ENCODE measurements around the gene NUP93. TPM values are rescaled to one million over a fixed set of nuclear protein-coding genes. Genes with fewer than 3 reads are reported as not detected.

Gene NUP93
- total RNA-seq, 3 donors from 2014 or later = 29.4 to 48.8 (median 32.6) TPM

- Histone ChIP-seq H3K36me3 (no peaks in the 10 kb centered on the region), H3K27me3 (no peaks in the 10 kb centered on the region), H3K9me3 (no peaks in the 10 kb centered on the region), H3K4me3 (no peak overlapping the region), H3K4me1 (no peaks in the 10 kb centered on the region), H3K27ac (no peak overlapping the region)
- TF ChIP-seq POLR2A (IDR thresholded peaks at IDR 0.05) = no peak
- TF ChIP-seq CTCF (IDR thresholded peaks at IDR 0.05) = no peak
- TF ChIP-seq POLR2AphosphoS5 (IDR thresholded peaks at IDR 0.05) = no peak
- intact Hi-C loops (cut with DNase I; ENCODE audit: low total_unique reads) = no loop called here
- DNase-seq (ENCODE audit: low spot score in 2 of 2) = no peak
Observed at GRCh38 chr16:56859636-56860035, 129.7 kb downstream of the NUP93 start.

DNA sequence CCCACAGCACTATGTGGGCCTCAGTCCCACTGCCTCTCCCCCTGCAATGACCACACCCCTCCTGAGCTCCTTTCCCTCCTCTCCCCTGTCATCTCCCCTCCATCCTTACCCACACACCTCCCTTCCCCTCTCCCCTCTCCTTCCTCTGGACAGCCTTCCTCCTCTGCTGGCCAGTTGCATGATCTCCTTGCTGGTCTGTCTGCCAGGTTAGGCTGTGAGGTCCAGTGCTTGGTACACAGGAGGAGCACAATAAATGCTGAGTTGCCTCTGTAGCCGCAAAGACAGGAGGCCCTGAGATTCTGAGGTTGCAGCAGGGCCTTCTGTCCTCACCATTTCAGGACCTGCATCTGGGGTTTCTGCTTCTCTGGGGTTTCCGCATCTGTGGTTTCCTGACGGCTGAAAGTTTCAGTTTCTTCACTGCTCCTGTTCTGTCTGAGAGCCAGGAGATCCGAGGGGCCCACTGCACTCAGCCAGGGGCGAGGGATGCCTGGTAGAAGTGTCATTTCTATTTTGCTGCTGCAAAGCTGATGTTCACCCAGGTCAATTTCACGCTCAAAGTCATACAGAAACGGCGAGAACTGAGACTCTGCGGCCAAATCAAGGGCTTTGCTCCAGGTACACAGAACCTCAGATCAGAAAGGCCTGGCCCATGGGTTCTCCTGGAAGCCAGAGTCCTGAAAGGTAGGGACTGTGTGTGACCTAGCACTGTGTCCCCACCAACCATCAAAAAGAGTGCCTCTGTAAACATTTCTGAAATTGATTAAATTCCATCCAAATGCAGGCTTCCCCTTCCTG lies 130.5 kb downstream of the NUP93 start:
- H3K27ac ChIP-seq = no peak overlapping the region
- intact Hi-C loops (cut with DNase I; ENCODE audit: low total_unique reads) = no loop called here

DNA sequence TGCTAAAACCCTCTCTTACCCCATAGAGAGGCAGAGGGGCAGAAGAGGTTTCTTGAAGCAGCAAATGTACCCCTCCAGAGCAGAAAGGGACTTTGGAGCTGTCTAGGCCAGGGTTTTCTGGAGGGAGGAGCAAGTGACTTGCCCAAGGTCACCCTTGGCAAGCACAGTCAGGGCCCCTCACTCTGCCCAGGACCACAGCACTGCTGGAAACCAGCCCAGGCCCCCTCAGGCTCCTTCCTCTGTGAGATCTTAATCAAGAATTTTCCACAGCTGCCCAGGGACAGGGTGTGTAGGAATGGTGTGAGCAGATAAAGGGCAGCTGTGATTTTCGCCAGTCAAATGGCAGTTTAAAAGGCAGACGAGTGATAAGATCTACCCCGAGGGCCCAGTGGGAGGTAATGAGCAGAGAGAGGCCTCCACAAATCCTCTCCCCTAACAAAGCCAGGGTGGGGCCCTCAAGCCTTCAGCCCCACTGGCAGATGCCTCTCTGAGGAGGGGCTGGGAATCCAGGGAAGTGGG lies 131.2 kb downstream of the NUP93 start:
- Histone ChIP-seq H3K36me3 (no peaks in the 10 kb centered on the region), H3K27ac (no peak overlapping the region), H3K27me3 (no peaks in the 10 kb centered on the region), H3K4me1 (no peaks in the 10 kb centered on the region), H3K4me3 (no peak overlapping the region), H3K9me3 (no peaks in the 10 kb centered on the region)
- intact Hi-C loops (cut with DNase I; ENCODE audit: low total_unique reads) = no loop called here
- DNase-seq (ENCODE audit: low spot score in 2 of 2) = no peak
- TF ChIP-seq POLR2AphosphoS5 (IDR thresholded peaks at IDR 0.05) = no peak
- TF ChIP-seq POLR2A (IDR thresholded peaks at IDR 0.05) = no peak
- TF ChIP-seq CTCF (IDR thresholded peaks at IDR 0.05) = no peak

More for the DNA sequence above, 130.5 kb downstream of the NUP93 start:
- TF ChIP-seq CTCF (IDR thresholded peaks at IDR 0.05) (no peak), POLR2A (IDR thresholded peaks at IDR 0.05) (no peak), POLR2AphosphoS5 (IDR thresholded peaks at IDR 0.05) (no peak)
- no peak overlapping the region for H3K4me3 ChIP-seq
- H3K27me3 ChIP-seq = no peaks in the 10 kb centered on the region
- no peaks in the 10 kb centered on the region for H3K4me1 ChIP-seq
- H3K9me3 ChIP-seq = no peaks in the 10 kb centered on the region
- no peak for DNase-seq (ENCODE audit: low spot score in 2 of 2)
- no peaks in the 10 kb centered on the region for H3K36me3 ChIP-seq

DNA sequence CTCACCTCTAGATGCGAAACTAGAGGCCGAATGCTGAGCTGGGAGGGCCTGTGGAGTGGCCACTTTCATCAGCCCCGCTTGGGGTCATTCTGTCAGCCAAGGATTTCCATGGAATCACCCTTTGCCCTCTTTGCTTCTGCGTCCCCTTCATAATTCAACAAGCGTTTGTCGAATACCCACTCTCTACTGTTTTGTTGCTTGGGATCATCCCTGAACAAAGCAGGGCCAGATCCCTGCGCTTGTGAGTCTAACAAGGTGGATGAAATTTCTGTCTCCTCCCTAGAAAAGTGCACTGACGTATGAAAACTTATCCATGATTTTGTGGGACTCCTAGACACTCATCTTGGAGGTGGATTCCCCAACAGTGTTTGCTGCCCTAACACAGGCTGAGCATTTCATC lies 131.8 kb downstream of the NUP93 start:
- no peaks in the 10 kb centered on the region for H3K27me3 ChIP-seq
- no peaks in the 10 kb centered on the region for H3K9me3 ChIP-seq
- no peaks in the 10 kb centered on the region for H3K4me1 ChIP-seq
- no peak overlapping the region for H3K4me3 ChIP-seq
- no peaks in the 10 kb centered on the region for H3K36me3 ChIP-seq
- TF ChIP-seq POLR2AphosphoS5 (IDR thresholded peaks at IDR 0.05) (no peak), CTCF (IDR thresholded peaks at IDR 0.05) (no peak), POLR2A (IDR thresholded peaks at IDR 0.05) (no peak)
- no peak overlapping the region for H3K27ac ChIP-seq
- no peak for DNase-seq (ENCODE audit: low spot score in 2 of 2)
- intact Hi-C loops (cut with DNase I; ENCODE audit: low total_unique reads) = no loop called here

- Histone ChIP-seq H3K4me3 (no peak overlapping the region), H3K36me3 (no peaks in the 10 kb centered on the region), H3K4me1 (no peaks in the 10 kb centered on the region), H3K27me3 (no peaks in the 10 kb centered on the region), H3K27ac (no peak overlapping the region), H3K9me3 (no peaks in the 10 kb centered on the region)
- DNase-seq (ENCODE audit: low spot score in 2 of 2) = no peak
- intact Hi-C loops (cut with DNase I; ENCODE audit: low total_unique reads) = no loop called here
- TF ChIP-seq CTCF (IDR thresholded peaks at IDR 0.05) (no peak), POLR2AphosphoS5 (IDR thresholded peaks at IDR 0.05) (no peak), POLR2A (IDR thresholded peaks at IDR 0.05) (no peak)
Observed at GRCh38 chr16:56862776-56863175, 132.8 kb downstream of the NUP93 start.
